Gastroesophageal sphincter (tissue), 3 donors: ENCODE data around the gene CFD.
"Not testable (repeated sequence)": the region's sequence is repeated elsewhere in the genome, so short reads cannot be mapped to it uniquely, and the experiment has no call there.

Experiments used
- EP300 ChIP-seq: sonication (generic); formaldehyde crosslinking; IDR thresholded peaks from one replicate; pipeline ENCODE4 v1.6.1; 2017; ENCODE audit warnings: antibody characterized with exemption, mild to moderate bottlenecking
- POLR2A ChIP-seq, 2 donors: fragments of 450-650 bp; IDR thresholded peaks; one replicate each; pipeline ENCODE4 v1.6.1; 2017; ENCODE audit warnings: antibody characterized with exemption in 2 of 2, mild to moderate bottlenecking in 2 of 2, moderate library complexity in 1 of 2
- POLR2AphosphoS5 ChIP-seq: sonication (generic); formaldehyde crosslinking; IDR thresholded peaks from one replicate; pipeline ENCODE4 v1.6.1; 2017; ENCODE audit warnings: antibody characterized with exemption
- TF ChIP-seq, protein P1 (sequence below), 4 experiments: fragments of 200-600 bp in 2 of 4; fragments of 450-650 bp in 2 of 4; sonication (generic) in 1 of 4; IDR thresholded peaks; one replicate each; pipeline ENCODE4 v1.5.1; 2017 to 2019; ENCODE audit warnings: antibody characterized with exemption in 4 of 4, mild to moderate bottlenecking in 2 of 4, moderate library complexity in 2 of 4

DNA sequence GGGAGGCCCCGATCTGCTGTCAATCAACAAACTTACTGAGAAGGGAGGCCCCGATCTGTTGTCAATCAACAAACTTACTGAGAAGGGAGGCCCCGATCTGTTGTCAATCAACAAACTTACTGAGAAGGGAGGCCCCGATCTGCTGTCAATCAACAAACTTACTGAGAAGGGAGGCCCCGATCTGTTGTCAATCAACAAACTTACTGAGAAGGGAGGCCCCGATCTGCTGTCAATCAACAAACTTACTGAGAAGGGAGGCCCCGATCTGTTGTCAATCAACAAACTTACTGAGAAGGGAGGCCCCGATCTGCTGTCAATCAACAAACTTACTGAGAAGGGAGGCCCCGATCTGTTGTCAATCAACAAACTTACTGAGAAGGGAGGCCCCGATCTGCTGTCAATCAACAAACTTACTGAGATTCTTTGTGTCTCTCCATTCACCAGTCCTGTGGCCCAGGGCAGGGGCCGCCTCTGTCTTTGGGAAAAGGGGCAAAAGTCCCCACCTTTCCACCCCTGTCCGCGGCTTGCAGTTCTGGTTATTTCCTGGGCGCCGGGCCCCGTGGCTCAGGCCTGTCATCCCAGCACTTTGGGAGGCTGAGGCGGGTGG, 5.7 kb upstream of the CFD start:
- not testable (repeated sequence) for TF ChIP-seq POLR2AphosphoS5; EP300; POLR2A (IDR thresholded peaks at IDR 0.05)
- TF ChIP-seq, protein P1, sequence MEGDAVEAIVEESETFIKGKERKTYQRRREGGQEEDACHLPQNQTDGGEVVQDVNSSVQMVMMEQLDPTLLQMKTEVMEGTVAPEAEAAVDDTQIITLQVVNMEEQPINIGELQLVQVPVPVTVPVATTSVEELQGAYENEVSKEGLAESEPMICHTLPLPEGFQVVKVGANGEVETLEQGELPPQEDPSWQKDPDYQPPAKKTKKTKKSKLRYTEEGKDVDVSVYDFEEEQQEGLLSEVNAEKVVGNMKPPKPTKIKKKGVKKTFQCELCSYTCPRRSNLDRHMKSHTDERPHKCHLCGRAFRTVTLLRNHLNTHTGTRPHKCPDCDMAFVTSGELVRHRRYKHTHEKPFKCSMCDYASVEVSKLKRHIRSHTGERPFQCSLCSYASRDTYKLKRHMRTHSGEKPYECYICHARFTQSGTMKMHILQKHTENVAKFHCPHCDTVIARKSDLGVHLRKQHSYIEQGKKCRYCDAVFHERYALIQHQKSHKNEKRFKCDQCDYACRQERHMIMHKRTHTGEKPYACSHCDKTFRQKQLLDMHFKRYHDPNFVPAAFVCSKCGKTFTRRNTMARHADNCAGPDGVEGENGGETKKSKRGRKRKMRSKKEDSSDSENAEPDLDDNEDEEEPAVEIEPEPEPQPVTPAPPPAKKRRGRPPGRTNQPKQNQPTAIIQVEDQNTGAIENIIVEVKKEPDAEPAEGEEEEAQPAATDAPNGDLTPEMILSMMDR (IDR thresholded peaks at IDR 0.05) = not testable (repeated sequence)
